Neuronal stem cell (in vitro differentiated cells): ENCODE results near the gene CYB5R3.
A peak's percentile ranks its signal among the peaks of the same experiment; 100 is the strongest.

ENCODE experiments used
- DNase-seq: peaks from one replicate; pipeline ENCODE4 v3.0.0-alpha.2; 2013; ENCODE audit warnings: low spot score
- H2AFZ ChIP-seq: one replicate; pipeline ENCODE4 v1.6.1; 2013; ENCODE audit warnings: mild to moderate bottlenecking, low read length, inconsistent platforms
- H2AK5ac ChIP-seq: 2 replicates; pipeline ENCODE4 v1.6.1; 2013; ENCODE audit warnings: low read depth, mild to moderate bottlenecking, inconsistent platforms, low read length, moderate library complexity, mixed read lengths
- H2BK120ac ChIP-seq: 2 replicates; pipeline ENCODE4 v1.6.1; 2013; ENCODE audit warnings: low read depth, mild to moderate bottlenecking, inconsistent platforms, low read length, moderate library complexity, mixed read lengths
- H2BK12ac ChIP-seq: one replicate; pipeline ENCODE4 v1.6.1; 2013; ENCODE audit warnings: low read length, inconsistent platforms
- H2BK15ac ChIP-seq: 2 replicates; pipeline ENCODE4 v1.6.1; 2013; ENCODE audit warnings: mild to moderate bottlenecking, low read length, inconsistent platforms, mixed read lengths
- H2BK5ac ChIP-seq: one replicate; pipeline ENCODE4 v1.6.1; 2013; ENCODE audit warnings: inconsistent platforms, mild to moderate bottlenecking, low read length, moderate library complexity
- H3K14ac ChIP-seq: one replicate; pipeline ENCODE4 v1.6.1; 2013; ENCODE audit warnings: low read length, inconsistent platforms
- H3K18ac ChIP-seq: 2 replicates; pipeline ENCODE4 v1.6.1; 2013; ENCODE audit warnings: low read length, inconsistent platforms
- H3K23ac ChIP-seq: 2 replicates; pipeline ENCODE4 v1.6.1; 2013; ENCODE audit warnings: low read depth, mild to moderate bottlenecking, mixed read lengths, low read length, inconsistent platforms; ENCODE audit not compliant: poor library complexity
- H3K27ac ChIP-seq: replicated peaks from 3 replicates; pipeline ENCODE4 v1.5.1; 2013; ENCODE audit warnings: low read length, inconsistent platforms
- H3K27me3 ChIP-seq, 3 experiments: 2 replicates each; pipeline ENCODE4 v1.6.1; 2013; ENCODE audit warnings: low read length in 3 of 3, mild to moderate bottlenecking in 2 of 3, inconsistent platforms in 1 of 3, low read depth in 1 of 3, mixed read lengths in 1 of 3, moderate library complexity in 1 of 3; ENCODE audit not compliant: control insufficient read depth in 3 of 3, insufficient read depth in 3 of 3
- H3K36me3 ChIP-seq, 2 donors: replicated peaks in 1 of 2; 2 replicates each; pipeline ENCODE4 v1.6.1; 2013; ENCODE audit warnings: low read length in 2 of 2; ENCODE audit not compliant: control insufficient read depth in 2 of 2, insufficient read depth in 2 of 2
- H3K4ac ChIP-seq: 2 replicates; pipeline ENCODE4 v1.6.1; 2013; ENCODE audit warnings: inconsistent platforms, mild to moderate bottlenecking, low read length, moderate library complexity
- H3K4me1 ChIP-seq, 2 donors: 1 replicate in 1 of 2; 2 replicates in 1 of 2; pipeline ENCODE4 v1.6.1; 2013; ENCODE audit warnings: low read length in 2 of 2, low read depth in 1 of 2; ENCODE audit not compliant: control insufficient read depth in 2 of 2, insufficient read depth in 1 of 2
- H3K4me2 ChIP-seq: one replicate; pipeline ENCODE4 v1.6.1; 2013; ENCODE audit warnings: mild to moderate bottlenecking, low read length, inconsistent platforms; ENCODE audit not compliant: insufficient read depth, poor library complexity, severe bottlenecking
- H3K4me3 ChIP-seq, 2 donors: 2 replicates each; pipeline ENCODE4 v1.5.1; 2013; ENCODE audit warnings: low read length in 2 of 2, mild to moderate bottlenecking in 2 of 2, inconsistent platforms in 1 of 2, moderate library complexity in 1 of 2
- H3K79me1 ChIP-seq: one replicate; pipeline ENCODE4 v1.6.1; 2013; ENCODE audit warnings: low read depth, mild to moderate bottlenecking, inconsistent platforms, low read length, moderate library complexity
- H3K9ac ChIP-seq: one replicate; pipeline ENCODE4 v1.6.1; 2013; ENCODE audit warnings: mild to moderate bottlenecking, low read depth, low read length, inconsistent platforms; ENCODE audit not compliant: poor library complexity
- H3K9me3 ChIP-seq, 2 donors: replicated peaks in 1 of 2; 2 replicates each; pipeline versions ENCODE3 to v1.6.1; 2013; ENCODE audit warnings: low read length in 2 of 2, mild to moderate bottlenecking in 2 of 2, inconsistent platforms in 1 of 2, low read depth in 1 of 2, mixed read lengths in 1 of 2, moderate library complexity in 1 of 2; ENCODE audit not compliant: control insufficient read depth in 2 of 2, insufficient read depth in 1 of 2
- H4K8ac ChIP-seq: one replicate; pipeline ENCODE4 v1.6.1; 2013; ENCODE audit warnings: low read depth, mild to moderate bottlenecking, inconsistent platforms, low read length, moderate library complexity
- H4K91ac ChIP-seq: one replicate; pipeline ENCODE4 v1.6.1; 2013; ENCODE audit warnings: low read length, low read depth, mild to moderate bottlenecking, inconsistent platforms; ENCODE audit not compliant: poor library complexity
- WGBS, 2 donors: extraction: QIAGEN DNeasy Blood & Tissue Kit; methylation state at CpG; one replicate each; pipeline ENCODE4 v1.1.7; 2013; ENCODE audit warnings: missing lambda C conversion rate in 2 of 2, mixed read lengths in 1 of 2; ENCODE audit not compliant: insufficient read length in 2 of 2, insufficient replicate concordance in 1 of 2; ENCODE audit errors: extremely low coverage in 2 of 2; 5-methylcytosine and 5-hydroxymethylcytosine counted together

CYB5R3 gene

GRCh38 chr22:42587588-42588175 is 61.5 kb downstream of the CYB5R3 start:
- no peak overlapping the region for H2BK5ac ChIP-seq
- no peak overlapping the region for H2AFZ ChIP-seq
- H3K23ac ChIP-seq: no peak overlapping the region
- H3K18ac ChIP-seq: no peak overlapping the region
- H3K79me1 ChIP-seq: no peaks in the 10 kb centered on the region
- H2BK15ac ChIP-seq: no peak overlapping the region
- H2BK12ac ChIP-seq: no peak overlapping the region
- no peak overlapping the region for H2BK120ac ChIP-seq
- H3K4me2 ChIP-seq: no peak overlapping the region
- peaks cover 52 to 99% of the 10 kb centered on the region in 2 donors for H3K36me3 ChIP-seq
- H3K4ac ChIP-seq: no peak overlapping the region
- H3K9ac ChIP-seq: no peak overlapping the region
- no CpG with 5 or more reads among the region's 5 CpGs for WGBS, 2 donors
- H3K4me3 ChIP-seq: no peak overlapping the region
- H3K27ac ChIP-seq: no peak overlapping the region
- no peaks in the 10 kb centered on the region for H3K27me3 ChIP-seq
- no peak overlapping the region for H3K14ac ChIP-seq
- H3K4me1 ChIP-seq: peaks cover 0 to 2% of the 10 kb centered on the region in 2 donors
- no peak overlapping the region for H2AK5ac ChIP-seq
- H4K91ac ChIP-seq: no peak overlapping the region
- no peak for DNase-seq
- H4K8ac ChIP-seq: no peak overlapping the region
- no peaks in the 10 kb centered on the region for H3K9me3 ChIP-seq

DNA sequence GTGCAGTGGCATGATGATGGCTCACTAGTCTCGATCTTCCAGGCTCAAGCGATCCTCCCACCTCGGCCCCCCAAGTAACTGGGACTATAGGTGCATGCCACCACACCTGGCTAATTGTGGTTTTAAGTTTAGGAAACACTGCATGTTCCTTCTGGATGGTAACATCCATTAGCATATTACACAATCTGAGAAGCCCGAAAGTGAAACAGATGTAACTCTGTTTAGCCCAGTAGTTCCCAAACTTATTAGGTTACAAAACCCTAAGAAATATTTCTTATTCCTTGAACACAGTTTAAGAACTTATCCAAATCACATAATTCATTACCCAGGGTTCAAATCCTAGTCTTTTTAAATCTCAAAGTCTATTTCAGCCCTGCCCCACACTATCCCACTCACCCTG is 62.8 kb downstream of the CYB5R3 start:
- Histone ChIP-seq H3K9ac (no peak overlapping the region), H2BK120ac (no peak overlapping the region), H4K8ac (no peak overlapping the region), H3K79me1 (no peaks in the 10 kb centered on the region), H3K4me1 (peaks cover 5 to 6% of the 10 kb centered on the region in 2 donors), H3K18ac (no peak overlapping the region), H2AK5ac (no peak overlapping the region), H3K4me3 (no peak overlapping the region), H2BK15ac (no peak overlapping the region), H2AFZ (no peak overlapping the region), H2BK12ac (no peak overlapping the region), H3K27me3 (no peaks in the 10 kb centered on the region), H3K27ac (no peak overlapping the region), H3K9me3 (no peaks in the 10 kb centered on the region), H3K14ac (no peak overlapping the region), H3K4me2 (no peak overlapping the region), H3K36me3 (peaks cover 42 to 86% of the 10 kb centered on the region in 2 donors), H2BK5ac (no peak overlapping the region), H3K23ac (no peak overlapping the region), H3K4ac (no peak overlapping the region), H4K91ac (no peak overlapping the region)
- WGBS, 2 donors: no CpG with 5 or more reads among the region's 4 CpGs
- DNase-seq: no peak

- no peak overlapping the region for H2BK120ac ChIP-seq
- H3K4me1 ChIP-seq: peaks cover 5 to 8% of the 10 kb centered on the region in 2 donors
- H3K4ac ChIP-seq: no peak overlapping the region
- H4K8ac ChIP-seq: no peak overlapping the region
- no peak overlapping the region for H2AFZ ChIP-seq
- H3K18ac ChIP-seq: no peak overlapping the region
- no peak overlapping the region for H3K4me2 ChIP-seq
- no peaks in the 10 kb centered on the region for H3K9me3 ChIP-seq
- no peak for DNase-seq
- no CpG with 5 or more reads among the region's 8 CpGs for WGBS, 2 donors
- no peak overlapping the region for H2BK5ac ChIP-seq
- H2BK15ac ChIP-seq: no peak overlapping the region
- H3K23ac ChIP-seq: no peak overlapping the region
- no peak overlapping the region for H3K14ac ChIP-seq
- no peaks in the 10 kb centered on the region for H3K79me1 ChIP-seq
- no peak overlapping the region for H2BK12ac ChIP-seq
- no peak overlapping the region for H3K9ac ChIP-seq
- H3K27ac ChIP-seq: no peak overlapping the region
- peaks cover 39 to 74% of the 10 kb centered on the region in 2 donors for H3K36me3 ChIP-seq
- no peak overlapping the region for H3K4me3 ChIP-seq
- H4K91ac ChIP-seq: no peak overlapping the region
- H3K27me3 ChIP-seq: no peaks in the 10 kb centered on the region
- H2AK5ac ChIP-seq: no peak overlapping the region
Observed at GRCh38 chr22:42585096-42585495, 64.1 kb downstream of the CYB5R3 start.

GRCh38 chr22:42584364-42584940 is 64.7 kb downstream of the CYB5R3 start:
- peak overlapping the region; percentile 12 for H3K9ac ChIP-seq
- peaks cover 40 to 73% of the 10 kb centered on the region in 2 donors for H3K36me3 ChIP-seq

More at GRCh38 chr22:42584364-42584940, 64.7 kb downstream of the CYB5R3 start:
- Histone ChIP-seq H3K4me3 (no peak overlapping the region), H2BK5ac (no peak overlapping the region), H3K14ac (no peak overlapping the region), H2AFZ (no peak overlapping the region), H2AK5ac (no peak overlapping the region), H3K4me1 (peaks cover 5 to 8% of the 10 kb centered on the region in 2 donors), H2BK15ac (no peak overlapping the region), H3K4ac (no peak overlapping the region), H4K91ac (no peak overlapping the region), H2BK120ac (no peak overlapping the region), H3K18ac (no peak overlapping the region), H4K8ac (no peak overlapping the region), H3K9me3 (no peaks in the 10 kb centered on the region), H3K23ac (peak overlapping the region; percentile 43), H3K27me3 (no peaks in the 10 kb centered on the region), H3K27ac (no peak overlapping the region), H3K79me1 (no peaks in the 10 kb centered on the region), H2BK12ac (no peak overlapping the region), H3K4me2 (no peak overlapping the region)
- WGBS, 2 donors: no CpG with 5 or more reads among the region's 4 CpGs
- no peak for DNase-seq
